GM18517 (cell line): ENCODE results near the gene POLDIP2.

Source experiments
- ATAC-seq: cut with Tn5 transposase; IDR thresholded peaks from one replicate; pipeline ENCODE4 v1.9.1; 2021; ENCODE audit warnings: mild to moderate bottlenecking, moderate library complexity; ENCODE audit not compliant: unreplicated experiment

Gene POLDIP2

GRCh38 chr17:28357061-28357900 is at the start of gene POLDIP2:
POLDIP2 (minus strand) TSS chr17:28357527; CDS start chr17:28357448, 79 bp downstream.
- peak; percentile 89 for ATAC-seq

GRCh38 chr17:28406473-28406814 is 49.1 kb upstream of the POLDIP2 start:
- no peak for ATAC-seq

GRCh38 chr17:28405632-28406472 is 48.5 kb upstream of the POLDIP2 start, which contains the start of gene SLC46A1:
SLC46A1 (minus strand) TSS chr17:28406212; CDS start chr17:28406114, 98 bp downstream.
- ATAC-seq: no peak

- ATAC-seq: no peak
Observed at GRCh38 chr17:28404812-28405570, 47.7 kb upstream of the POLDIP2 start.

GRCh38 chr17:28404461-28404811 is 47.1 kb upstream of the POLDIP2 start:
- ATAC-seq: no peak

GRCh38 chr17:28404007-28404406 is 46.7 kb upstream of the POLDIP2 start:
- ATAC-seq: no peak

GRCh38 chr17:28402844-28403243 is 45.5 kb upstream of the POLDIP2 start:
- ATAC-seq: no peak

- ATAC-seq: no peak
Observed at GRCh38 chr17:28402224-28402630, 44.9 kb upstream of the POLDIP2 start.

GRCh38 chr17:28399808-28400207 is 42.5 kb upstream of the POLDIP2 start:
- ATAC-seq: no peak

- ATAC-seq: no peak
Observed at GRCh38 chr17:28398280-28398981, 41.1 kb upstream of the POLDIP2 start.

GRCh38 chr17:28397687-28398279 is 40.5 kb upstream of the POLDIP2 start:
- ATAC-seq: no peak

- no peak for ATAC-seq
Observed at GRCh38 chr17:28397275-28397674, 39.9 kb upstream of the POLDIP2 start.

GRCh38 chr17:28396635-28397239 is 39.4 kb upstream of the POLDIP2 start:
- no peak for ATAC-seq

GRCh38 chr17:28395968-28396367 is 38.6 kb upstream of the POLDIP2 start:
- no peak for ATAC-seq

GRCh38 chr17:28395426-28395825 is 38.1 kb upstream of the POLDIP2 start:
- no peak for ATAC-seq

GRCh38 chr17:28394337-28395116 is 37.2 kb upstream of the POLDIP2 start:
- no peak for ATAC-seq

- no peak for ATAC-seq
Observed at GRCh38 chr17:28392491-28392890, 35.2 kb upstream of the POLDIP2 start.

GRCh38 chr17:28391401-28391800 is 34.1 kb upstream of the POLDIP2 start:
- no peak for ATAC-seq

- ATAC-seq: no peak
Observed at GRCh38 chr17:28390984-28391383, 33.7 kb upstream of the POLDIP2 start.
